ENCODE results near the gene CDKN2B.

Gene CDKN2B

GRCh38 chr9:22029231-22029630 is 20.1 kb upstream of the CDKN2B start:
- Histone ChIP-seq H3K9me3 (replicated peaks; ENCODE audit: insufficient read depth, low read length) (no peaks in the 10 kb centered on the region), H3K4me1 (ENCODE audit: low read length) (peaks cover 12% of the 10 kb centered on the region; the same call in 1 of the 2 replicates), H3K9me2 (replicated peaks; ENCODE audit: insufficient read depth, low read length) (no peaks in the 10 kb centered on the region), H2AFZ (ENCODE audit: low read length) (no peak overlapping the region), H3K27me3 (replicated peaks; ENCODE audit: insufficient read depth, low read length) (no peaks in the 10 kb centered on the region), H3K79me2 (ENCODE audit: low read length) (no peaks in the 10 kb centered on the region), H3K4me2 (ENCODE audit: low read depth, low read length) (no peak overlapping the region), H3F3A (ENCODE audit: insufficient read depth, low read length) (0 out of 2 replicates have a peak, but pooled peaks cover 2% of the 10 kb centered on the region), H3K4me3 (ENCODE audit: low read length) (no peak overlapping the region), H3K36me3 (replicated peaks; ENCODE audit: insufficient read depth, low read length) (no peaks in the 10 kb centered on the region), H4K20me1 (ENCODE audit: insufficient read depth, low read length) (no peaks in the 10 kb centered on the region), H3K27ac (ENCODE audit: low read length) (no peak overlapping the region), H3K9ac (ENCODE audit: low read length) (no peak overlapping the region)
- DNase-seq = no peak
- TF ChIP-seq EZH2 (optimal IDR thresholded peaks at IDR 0.05; ENCODE audit: low read depth, low read length) (no peak), CTCF (IDR thresholded peaks at IDR 0.05; ENCODE audit: low read length) (no peak), EZH2phosphoT487 (IDR thresholded peaks at IDR 0.05; ENCODE audit: low read length) (no peak)

- no peaks in the 10 kb centered on the region for H3K27me3 ChIP-seq (replicated peaks; ENCODE audit: insufficient read depth, low read length)
- no peak overlapping the region for H3K9ac ChIP-seq (ENCODE audit: low read length)
- H4K20me1 ChIP-seq (ENCODE audit: insufficient read depth, low read length) = no peaks in the 10 kb centered on the region
- H3F3A ChIP-seq (ENCODE audit: insufficient read depth, low read length) = 0 out of 2 replicates have a peak, but pooled peaks cover under 1% of the 10 kb centered on the region
- no peaks in the 10 kb centered on the region for H3K79me2 ChIP-seq (ENCODE audit: low read length)
- no peak for DNase-seq
- no peak overlapping the region for H3K4me3 ChIP-seq (ENCODE audit: low read length)
- H3K9me2 ChIP-seq (replicated peaks; ENCODE audit: insufficient read depth, low read length) = no peaks in the 10 kb centered on the region
- no peak for TF ChIP-seq EZH2phosphoT487 (IDR thresholded peaks at IDR 0.05; ENCODE audit: low read length)
- TF ChIP-seq CTCF (IDR thresholded peaks at IDR 0.05; ENCODE audit: low read length) = no peak
- no peak for TF ChIP-seq EZH2 (optimal IDR thresholded peaks at IDR 0.05; ENCODE audit: low read depth, low read length)
- peaks cover 6% of the 10 kb centered on the region; the same call in 1 of the 2 replicates for H3K4me1 ChIP-seq (ENCODE audit: low read length)
- no peak overlapping the region for H2AFZ ChIP-seq (ENCODE audit: low read length)
- H3K4me2 ChIP-seq (ENCODE audit: low read depth, low read length) = no peak overlapping the region
- H3K9me3 ChIP-seq (replicated peaks; ENCODE audit: insufficient read depth, low read length) = no peaks in the 10 kb centered on the region
- no peaks in the 10 kb centered on the region for H3K36me3 ChIP-seq (replicated peaks; ENCODE audit: insufficient read depth, low read length)
- no peak overlapping the region for H3K27ac ChIP-seq (ENCODE audit: low read length)
Observed at GRCh38 chr9:22028394-22028793, 19.3 kb upstream of the CDKN2B start.

GRCh38 chr9:22026696-22027095 is 17.6 kb upstream of the CDKN2B start:
- H3K27ac ChIP-seq (ENCODE audit: low read length) = no peak overlapping the region
- no peak overlapping the region for H3K4me3 ChIP-seq (ENCODE audit: low read length)
- H3K4me2 ChIP-seq (ENCODE audit: low read depth, low read length) = no peak overlapping the region
- TF ChIP-seq EZH2phosphoT487 (IDR thresholded peaks at IDR 0.05; ENCODE audit: low read length) (no peak), EZH2 (optimal IDR thresholded peaks at IDR 0.05; ENCODE audit: low read depth, low read length) (no peak), CTCF (IDR thresholded peaks at IDR 0.05; ENCODE audit: low read length) (no peak)
- H3K4me1 ChIP-seq (ENCODE audit: low read length) = no peaks in the 10 kb centered on the region
- no peaks in the 10 kb centered on the region for H3K9me3 ChIP-seq (replicated peaks; ENCODE audit: insufficient read depth, low read length)
- no peaks in the 10 kb centered on the region for H3K36me3 ChIP-seq (replicated peaks; ENCODE audit: insufficient read depth, low read length)
- no peaks in the 10 kb centered on the region for H3F3A ChIP-seq (ENCODE audit: insufficient read depth, low read length)
- H3K27me3 ChIP-seq (replicated peaks; ENCODE audit: insufficient read depth, low read length) = no peaks in the 10 kb centered on the region
- H4K20me1 ChIP-seq (ENCODE audit: insufficient read depth, low read length) = no peaks in the 10 kb centered on the region
- DNase-seq = no peak
- no peak overlapping the region for H3K9ac ChIP-seq (ENCODE audit: low read length)
- H2AFZ ChIP-seq (ENCODE audit: low read length) = no peak overlapping the region
- H3K9me2 ChIP-seq (replicated peaks; ENCODE audit: insufficient read depth, low read length) = no peaks in the 10 kb centered on the region
- H3K79me2 ChIP-seq (ENCODE audit: low read length) = no peaks in the 10 kb centered on the region

All from MM.1S (cell line).